Activated CD4-positive, alpha-beta T cell treated with anti-CD3 and anti-CD28 coated beads, Interleukin-2, amount 50 U/mL, for 48 hours (primary cell): Measurements from ENCODE around the gene IRF2BP2.
"Not testable (repeated sequence)": the region's sequence is repeated elsewhere in the genome, so short reads cannot be mapped to it uniquely, and the experiment has no call there.

ENCODE experiments used
- DNase-seq, 2 experiments: peaks; one replicate each; pipeline ENCODE4 v3.0.0-alpha.2; 2020

IRF2BP2 gene

GRCh38 chr1:234610061-234610665 is at the start of gene IRF2BP2:
Gene IRF2BP2 (minus strand): TSS chr1:234610178. CDS start chr1:234609494, 684 bp downstream.
- peak; percentile 75 to 77 for DNase-seq

GRCh38 chr1:234659538-234659937 is 49.6 kb upstream of the IRF2BP2 start:
- no peak for DNase-seq

- DNase-seq, result no peak
Observed at GRCh38 chr1:234658138-234658537, 48.2 kb upstream of the IRF2BP2 start.

GRCh38 chr1:234656944-234657654 is 47.1 kb upstream of the IRF2BP2 start:
- peak; percentile 13 to 16 for DNase-seq

- no peak for DNase-seq
Observed at GRCh38 chr1:234656070-234656895, 46.3 kb upstream of the IRF2BP2 start.

- no peak for DNase-seq
Observed at GRCh38 chr1:234655328-234656069, 45.5 kb upstream of the IRF2BP2 start.

- DNase-seq, result no peak
Observed at GRCh38 chr1:234654002-234654733, 44.2 kb upstream of the IRF2BP2 start.

- DNase-seq, result no peak
Observed at GRCh38 chr1:234649432-234650081, 39.6 kb upstream of the IRF2BP2 start.

- DNase-seq, result no peak
Observed at GRCh38 chr1:234647758-234648157, 37.8 kb upstream of the IRF2BP2 start.

GRCh38 chr1:234647245-234647644 is 37.3 kb upstream of the IRF2BP2 start:
- DNase-seq, result no peak

- no peak for DNase-seq
Observed at GRCh38 chr1:234645964-234646363, 36.0 kb upstream of the IRF2BP2 start.

- DNase-seq, result no peak
Observed at GRCh38 chr1:234645474-234645953, 35.5 kb upstream of the IRF2BP2 start.

- DNase-seq, result no peak
Observed at GRCh38 chr1:234644928-234645327, 35.0 kb upstream of the IRF2BP2 start.

- DNase-seq, result no peak
Observed at GRCh38 chr1:234643850-234644134, 33.8 kb upstream of the IRF2BP2 start.

GRCh38 chr1:234643111-234643849 is 33.3 kb upstream of the IRF2BP2 start:
- no peak for DNase-seq

- no peak for DNase-seq
Observed at GRCh38 chr1:234642428-234642827, 32.5 kb upstream of the IRF2BP2 start.

- DNase-seq, result no peak
Observed at GRCh38 chr1:234639961-234640360, 30.0 kb upstream of the IRF2BP2 start.

- DNase-seq, result no peak
Observed at GRCh38 chr1:234638832-234639799, 29.1 kb upstream of the IRF2BP2 start.

GRCh38 chr1:234634922-234635321 is 24.9 kb upstream of the IRF2BP2 start:
- not testable (repeated sequence) for DNase-seq

- DNase-seq, result no peak
Observed at GRCh38 chr1:234634387-234634786, 24.4 kb upstream of the IRF2BP2 start.
